ENCODE results near the gene CCDC88C.

Gene CCDC88C

DNA sequence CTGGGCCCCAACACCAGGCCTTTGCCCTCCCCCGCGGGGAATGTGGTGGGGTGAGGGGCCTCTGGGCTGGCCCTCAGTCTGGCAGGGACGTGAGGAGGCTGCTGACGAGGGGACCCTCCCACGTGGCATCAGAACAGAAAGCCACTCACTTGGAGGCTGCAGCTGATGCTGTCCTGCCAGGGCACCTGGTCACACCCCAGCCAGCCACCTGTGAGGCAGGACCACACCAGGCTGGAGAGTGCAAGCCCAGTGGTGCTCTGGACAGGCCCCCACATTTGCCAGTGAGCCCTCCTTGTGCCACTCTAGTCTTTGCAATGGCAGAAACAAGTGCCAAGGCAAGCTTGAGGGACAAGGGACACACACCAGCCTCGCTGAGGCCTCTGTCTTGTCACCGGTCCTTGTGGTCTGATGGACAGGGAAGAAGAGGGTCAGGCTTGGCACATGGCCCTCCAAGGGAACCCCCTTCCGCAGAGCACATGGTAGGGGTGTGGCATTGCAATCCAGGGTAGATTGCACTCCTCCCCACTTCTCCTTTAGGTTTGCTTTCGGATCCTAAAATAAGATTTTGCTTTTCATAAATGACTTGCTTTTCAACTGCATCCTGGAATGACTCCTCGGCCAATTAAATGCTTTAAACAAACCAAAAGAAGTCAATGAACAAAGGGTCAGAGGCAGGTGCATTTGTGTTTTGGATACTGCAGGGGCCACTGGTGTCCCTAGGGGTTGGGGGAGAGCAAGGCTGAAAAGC is 53.7 kb downstream of the CCDC88C start:
- DNase-seq, result no peak

- DNase-seq, result no peak
Observed at GRCh38 chr14:91361233-91361811, 56.3 kb downstream of the CCDC88C start.

GRCh38 chr14:91360490-91361232 is 57.0 kb downstream of the CCDC88C start:
- no peak for DNase-seq

DNA sequence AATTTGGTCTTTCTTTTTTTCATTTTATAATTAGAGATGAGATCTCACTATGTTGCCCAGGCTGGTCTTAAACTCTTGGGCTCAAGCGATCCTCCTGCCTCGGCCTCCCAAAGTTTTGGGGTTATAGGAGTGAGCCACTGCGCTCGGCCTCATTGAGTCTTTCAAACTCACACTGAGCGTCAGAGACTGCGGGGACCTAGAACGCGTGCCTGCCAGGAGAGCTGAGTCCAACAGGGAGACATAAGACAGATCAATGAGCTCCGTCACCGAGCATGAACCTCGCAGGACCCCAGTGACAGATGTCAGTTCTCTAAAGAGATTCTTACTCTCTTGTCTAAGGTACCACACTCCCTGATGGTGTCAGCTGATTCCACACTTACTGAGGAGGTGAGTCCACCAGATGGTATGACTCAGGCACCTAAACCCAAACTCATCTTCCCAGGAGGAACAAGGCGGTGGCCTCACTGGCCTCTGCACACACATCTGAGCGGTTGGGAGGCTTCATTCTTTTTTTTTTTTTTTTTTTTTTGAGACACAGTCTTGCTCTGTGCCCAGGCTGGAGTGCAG is 58.9 kb downstream of the CCDC88C start:
- no peak for DNase-seq

DNA sequence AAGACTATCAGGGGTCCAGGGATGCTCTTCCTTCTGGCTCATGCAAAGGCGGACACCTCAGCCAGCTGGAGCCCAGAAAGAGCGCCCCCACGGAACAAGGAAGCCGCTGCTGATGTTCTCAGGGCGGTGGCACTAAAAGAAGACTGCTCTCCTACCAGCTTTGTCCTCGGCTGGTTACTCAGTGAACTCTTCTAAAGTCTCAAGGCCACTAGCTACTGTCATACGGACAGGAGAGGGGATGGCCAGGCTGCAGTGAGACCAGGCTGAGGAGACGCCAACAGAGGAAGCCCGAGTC is 59.6 kb downstream of the CCDC88C start:
- no peak for DNase-seq

DNA sequence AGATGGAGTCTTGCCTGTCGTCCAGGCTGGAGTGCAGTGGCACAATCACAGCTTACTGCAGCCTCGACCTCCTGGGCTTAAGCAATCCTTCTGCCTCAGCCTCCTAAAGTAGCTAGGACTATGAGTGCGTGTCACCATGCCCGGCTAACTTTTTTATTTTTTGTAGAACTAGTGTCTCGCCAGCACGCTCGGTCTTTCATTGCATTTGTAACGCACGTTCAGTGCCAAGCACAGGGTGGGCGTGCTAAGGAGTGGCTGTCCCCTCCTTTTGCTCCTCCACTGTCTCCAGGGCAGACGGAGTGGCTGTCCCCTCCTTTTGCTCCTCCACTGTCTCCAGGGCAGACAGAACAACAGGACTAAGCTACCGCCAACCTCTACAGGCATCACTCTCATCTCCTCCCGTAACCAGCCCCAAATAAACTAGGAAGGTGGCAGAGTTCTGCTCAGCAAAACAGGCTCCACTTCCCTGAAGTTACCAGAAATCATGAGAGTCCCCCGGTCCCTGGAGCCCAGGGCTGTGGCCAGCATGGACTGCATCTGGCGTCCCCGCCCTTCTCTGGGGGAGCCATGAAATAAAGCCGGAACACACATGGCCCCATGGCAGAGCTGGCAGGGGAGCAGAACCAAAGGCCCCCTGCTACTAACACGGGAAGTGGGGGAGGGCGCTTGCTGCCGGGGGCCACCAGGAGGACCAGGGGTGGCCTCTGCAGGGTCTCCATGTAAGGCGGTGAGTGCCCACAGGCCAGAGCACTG is 60.2 kb downstream of the CCDC88C start:
- DNase-seq, result no peak

GRCh38 chr14:91356181-91356763 is 61.3 kb downstream of the CCDC88C start:
- DNase-seq, result no peak

GRCh38 chr14:91354979-91355685 is 62.5 kb downstream of the CCDC88C start:
- DNase-seq, result peak; percentile 56

DNA sequence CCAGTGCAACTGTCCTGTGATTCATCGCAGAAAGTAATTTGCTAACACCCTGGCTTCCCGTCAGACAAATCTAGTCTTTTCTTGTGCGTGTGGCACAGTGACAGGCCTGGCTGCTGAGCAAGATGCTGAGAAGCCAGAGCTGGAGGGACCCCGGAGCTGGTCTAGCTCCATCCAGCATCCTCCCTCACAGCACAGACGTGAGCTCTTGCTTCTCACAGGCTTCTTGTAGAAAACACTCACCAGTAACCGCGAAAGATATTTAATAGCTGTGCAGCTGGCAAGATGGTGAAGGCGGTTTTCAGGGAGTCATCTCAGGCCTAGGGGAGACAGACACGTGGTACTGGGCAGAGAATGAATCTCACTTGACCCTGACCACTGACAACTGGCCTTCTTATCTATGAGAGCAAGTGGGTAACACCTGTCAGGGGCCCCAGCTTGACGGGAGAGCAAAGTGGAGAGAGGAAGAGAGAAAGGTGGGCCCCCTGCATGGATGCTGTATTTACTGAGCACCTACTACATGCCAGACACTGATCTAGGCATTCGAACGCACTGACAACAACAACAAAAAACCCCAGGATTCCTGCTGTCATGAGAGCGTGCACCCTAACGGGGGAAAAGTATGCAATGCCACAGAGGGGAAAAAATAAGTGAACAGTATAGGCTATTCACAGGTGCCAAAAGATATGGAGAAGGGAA is 63.3 kb downstream of the CCDC88C start:
- no peak for DNase-seq

- no peak for DNase-seq
Observed at GRCh38 chr14:91352728-91353692, 64.6 kb downstream of the CCDC88C start.

GRCh38 chr14:91352053-91352452 is 65.6 kb downstream of the CCDC88C start:
- DNase-seq, result no peak

GRCh38 chr14:91351512-91351862 is 66.1 kb downstream of the CCDC88C start:
- no peak for DNase-seq

- no peak for DNase-seq
Observed at GRCh38 chr14:91350813-91351511, 66.7 kb downstream of the CCDC88C start.

GRCh38 chr14:91350483-91350812 is 67.2 kb downstream of the CCDC88C start:
- DNase-seq, result no peak

GRCh38 chr14:91349481-91350074 is 68.0 kb downstream of the CCDC88C start:
- no peak for DNase-seq

GRCh38 chr14:91348845-91349465 is 68.7 kb downstream of the CCDC88C start:
- no peak for DNase-seq

DNA sequence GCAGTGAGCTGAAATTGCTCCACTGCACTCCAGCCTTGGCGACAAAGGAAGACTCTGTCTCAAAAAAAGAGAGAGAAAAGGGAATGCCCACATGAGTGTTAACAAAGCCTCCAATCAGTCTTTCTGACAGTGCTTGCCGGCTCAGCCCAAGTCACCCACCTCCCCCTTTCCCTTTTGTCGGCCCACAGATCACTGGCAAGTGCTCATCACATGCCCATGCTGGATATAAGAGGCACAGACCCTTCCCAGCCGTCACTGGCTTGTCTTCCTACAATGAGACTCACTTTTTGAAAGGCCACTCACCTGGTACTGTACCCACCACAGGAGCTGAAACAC is 70.8 kb downstream of the CCDC88C start:
- DNase-seq, result no peak

DNA sequence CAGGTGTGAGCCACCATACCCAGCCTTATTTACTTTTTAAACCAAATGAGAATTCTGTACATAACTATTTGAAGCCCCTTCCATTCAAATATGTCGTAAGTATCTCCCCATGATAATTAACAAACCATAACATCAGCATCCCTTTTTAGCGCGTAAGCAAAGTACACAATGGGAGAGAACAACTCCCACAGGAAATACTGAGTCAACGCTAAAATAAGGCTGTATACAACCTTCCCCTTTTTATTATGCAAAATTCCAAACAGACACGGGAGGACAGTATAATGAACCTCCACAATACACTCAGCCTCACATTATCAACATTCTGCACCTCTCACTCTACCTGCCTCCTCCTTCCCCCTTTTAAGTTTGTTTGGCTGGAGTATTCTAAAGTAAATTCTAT is 73.5 kb downstream of the CCDC88C start:
- DNase-seq, result no peak

DNA sequence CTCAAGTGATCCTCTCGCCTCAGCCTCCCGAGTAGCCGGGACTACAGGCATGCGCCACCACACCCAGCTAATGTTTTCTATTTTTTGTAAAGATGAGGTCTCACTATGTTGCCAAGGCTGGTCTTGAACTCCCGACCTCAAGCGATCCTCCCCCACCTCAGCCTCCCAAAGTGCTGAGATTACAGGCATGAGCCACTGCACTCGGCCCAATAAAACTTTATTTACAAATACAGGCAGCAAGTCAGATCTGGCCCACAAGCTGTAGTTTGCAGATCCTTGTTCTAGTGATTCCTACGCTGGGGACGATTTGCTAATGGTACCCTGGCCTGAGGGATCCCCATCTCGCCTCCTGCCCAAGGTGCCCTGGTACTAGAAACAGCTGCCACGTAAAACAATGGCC is 74.6 kb downstream of the CCDC88C start:
- DNase-seq, result no peak

All from 8988T (cell line).